ENCODE measurements around the gene TAL1.

DNA sequence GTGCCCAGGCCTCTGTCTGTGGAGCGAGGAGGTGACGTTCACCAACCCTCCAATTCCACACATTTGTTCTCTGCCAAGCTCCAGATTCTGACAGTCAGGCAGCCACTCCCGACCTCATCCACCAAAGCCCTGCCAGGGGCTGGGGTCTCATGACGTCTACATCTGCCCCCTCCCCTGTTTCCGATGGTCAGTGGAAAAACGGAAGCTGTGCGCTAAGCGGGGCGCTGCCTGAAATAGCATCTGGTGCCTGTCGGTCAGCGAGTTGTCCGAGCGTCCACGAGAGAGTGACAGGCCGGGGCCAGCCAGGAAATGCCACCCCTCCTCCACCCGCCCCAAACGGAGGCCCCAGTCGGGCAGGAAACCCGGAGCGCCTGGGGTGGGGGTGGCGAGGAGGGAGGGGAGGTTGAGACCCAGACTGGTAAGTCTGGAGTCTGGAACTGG lies 3.2 kb upstream of the TAL1 start:
- TF ChIP-seq, protein P1, sequence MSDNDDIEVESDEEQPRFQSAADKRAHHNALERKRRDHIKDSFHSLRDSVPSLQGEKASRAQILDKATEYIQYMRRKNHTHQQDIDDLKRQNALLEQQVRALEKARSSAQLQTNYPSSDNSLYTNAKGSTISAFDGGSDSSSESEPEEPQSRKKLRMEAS (IDR thresholded peaks at IDR 0.05; ENCODE audit: insufficient read depth, insufficient read length), result no peak
- TF ChIP-seq, protein P2, sequence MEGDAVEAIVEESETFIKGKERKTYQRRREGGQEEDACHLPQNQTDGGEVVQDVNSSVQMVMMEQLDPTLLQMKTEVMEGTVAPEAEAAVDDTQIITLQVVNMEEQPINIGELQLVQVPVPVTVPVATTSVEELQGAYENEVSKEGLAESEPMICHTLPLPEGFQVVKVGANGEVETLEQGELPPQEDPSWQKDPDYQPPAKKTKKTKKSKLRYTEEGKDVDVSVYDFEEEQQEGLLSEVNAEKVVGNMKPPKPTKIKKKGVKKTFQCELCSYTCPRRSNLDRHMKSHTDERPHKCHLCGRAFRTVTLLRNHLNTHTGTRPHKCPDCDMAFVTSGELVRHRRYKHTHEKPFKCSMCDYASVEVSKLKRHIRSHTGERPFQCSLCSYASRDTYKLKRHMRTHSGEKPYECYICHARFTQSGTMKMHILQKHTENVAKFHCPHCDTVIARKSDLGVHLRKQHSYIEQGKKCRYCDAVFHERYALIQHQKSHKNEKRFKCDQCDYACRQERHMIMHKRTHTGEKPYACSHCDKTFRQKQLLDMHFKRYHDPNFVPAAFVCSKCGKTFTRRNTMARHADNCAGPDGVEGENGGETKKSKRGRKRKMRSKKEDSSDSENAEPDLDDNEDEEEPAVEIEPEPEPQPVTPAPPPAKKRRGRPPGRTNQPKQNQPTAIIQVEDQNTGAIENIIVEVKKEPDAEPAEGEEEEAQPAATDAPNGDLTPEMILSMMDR (IDR thresholded peaks at IDR 0.05; ENCODE audit: extremely low read depth in 1 of 2, insufficient read depth in 1 of 2, low read depth in 1 of 2, low read length in 2 of 2), result no peak
- TF ChIP-seq EZH2 (IDR thresholded peaks at IDR 0.05; ENCODE audit: borderline replicate concordance, low read depth, low read length, severe bottlenecking), result no peak
- TF ChIP-seq POLR2A (IDR thresholded peaks at IDR 0.05; ENCODE audit: low read depth, low read length), result no peak
- TF ChIP-seq POLR2AphosphoS5 (IDR thresholded peaks at IDR 0.05; ENCODE audit: insufficient read depth, low read depth, low read length), result peak; percentile 53
- no peak for TF ChIP-seq GATA2 (IDR thresholded peaks at IDR 0.05; ENCODE audit: insufficient read depth, insufficient read length, low read depth, low read length)
